GM21515 (cell line): ENCODE results near the gene SGF29.
"Not testable (repeated sequence)": the region's sequence is repeated elsewhere in the genome, so short reads cannot be mapped to it uniquely, and the experiment has no call there.

Experiments
- ATAC-seq: cut with Tn5 transposase; IDR thresholded peaks from one replicate; pipeline ENCODE4 v1.9.1; 2021; ENCODE audit not compliant: unreplicated experiment

Gene SGF29

DNA sequence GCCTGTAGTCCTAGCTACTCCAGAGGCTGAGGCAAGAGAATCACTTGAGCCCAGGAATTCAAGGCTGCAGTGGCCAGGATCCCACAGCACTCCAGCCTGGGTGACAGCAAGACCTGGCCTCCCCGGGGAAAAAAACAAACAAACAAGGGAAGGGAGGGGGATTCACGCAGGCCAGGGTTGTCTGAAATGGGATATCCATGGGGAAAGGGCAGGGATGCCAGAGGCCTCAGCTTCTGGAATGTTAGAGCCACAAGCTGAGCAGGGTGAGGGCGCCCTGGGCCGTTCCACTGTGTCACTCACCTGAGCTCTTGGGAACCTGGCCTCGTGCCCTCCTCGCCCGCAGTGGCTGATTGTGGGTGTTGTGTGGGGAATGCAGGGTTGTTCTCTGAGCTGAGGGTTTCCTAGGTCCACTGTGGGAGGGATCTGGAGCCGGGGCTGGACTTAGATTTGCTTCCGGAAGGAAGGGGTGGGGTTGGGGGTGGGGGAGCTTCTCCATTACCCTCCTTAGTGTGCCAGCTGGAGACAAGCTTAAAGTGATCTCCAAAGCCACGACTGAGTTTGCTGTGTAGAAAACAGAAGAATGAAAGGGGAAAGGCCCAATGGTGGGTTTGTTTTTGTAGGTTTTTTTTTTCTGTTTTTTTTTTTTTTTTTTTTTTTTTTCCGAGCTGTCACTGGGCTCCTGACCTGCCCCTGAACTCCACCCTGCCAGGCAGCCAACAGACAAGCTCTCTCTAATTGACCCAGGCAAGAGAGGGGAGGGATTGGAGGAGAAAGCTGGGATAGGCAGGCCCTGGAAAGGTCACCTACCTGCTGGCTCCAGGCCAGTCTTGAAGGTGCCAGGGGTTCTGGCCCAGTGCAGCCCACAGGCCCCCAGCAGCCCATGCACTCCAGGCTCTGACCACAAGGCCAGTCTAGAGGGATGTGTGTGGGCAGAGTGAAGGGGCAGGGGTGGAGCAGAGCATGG is 56.2 kb downstream of the SGF29 start, which contains the start of gene SULT1A1:
Gene SULT1A1 (minus strand): TSS at position 414 of the 964 bp plus-strand sequence. CDS start 1,189 bp downstream, outside the sequence.
- no peak for ATAC-seq

DNA sequence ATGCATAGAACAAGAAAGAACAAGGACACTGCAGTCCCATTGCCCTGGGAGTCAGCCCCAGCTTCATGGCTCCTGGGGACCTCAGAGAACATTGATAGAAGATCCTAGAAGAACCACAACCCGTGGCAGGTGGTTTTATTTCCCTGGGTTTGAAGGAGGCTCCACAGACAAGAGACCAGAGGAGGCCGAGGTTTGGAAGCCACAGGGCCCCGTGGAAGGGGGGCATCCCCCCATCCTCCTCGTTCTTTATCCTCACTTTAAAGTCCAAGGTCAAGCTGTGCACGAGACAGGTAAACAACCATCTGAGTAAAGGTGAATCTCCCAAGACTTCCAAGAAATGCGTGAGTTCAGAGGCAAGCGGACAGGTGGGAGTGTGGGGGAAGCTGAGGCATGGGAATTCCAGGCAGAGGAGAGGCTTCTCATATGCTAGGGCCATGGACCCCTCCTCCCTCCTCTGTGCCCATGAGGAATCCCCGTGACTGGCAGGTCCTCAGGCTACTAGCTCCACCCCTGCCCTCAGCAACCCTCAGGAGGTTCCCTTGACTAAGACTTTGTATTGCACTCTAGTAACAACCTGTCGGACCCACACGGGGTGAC is 57.0 kb downstream of the SGF29 start:
- ATAC-seq = no peak

DNA sequence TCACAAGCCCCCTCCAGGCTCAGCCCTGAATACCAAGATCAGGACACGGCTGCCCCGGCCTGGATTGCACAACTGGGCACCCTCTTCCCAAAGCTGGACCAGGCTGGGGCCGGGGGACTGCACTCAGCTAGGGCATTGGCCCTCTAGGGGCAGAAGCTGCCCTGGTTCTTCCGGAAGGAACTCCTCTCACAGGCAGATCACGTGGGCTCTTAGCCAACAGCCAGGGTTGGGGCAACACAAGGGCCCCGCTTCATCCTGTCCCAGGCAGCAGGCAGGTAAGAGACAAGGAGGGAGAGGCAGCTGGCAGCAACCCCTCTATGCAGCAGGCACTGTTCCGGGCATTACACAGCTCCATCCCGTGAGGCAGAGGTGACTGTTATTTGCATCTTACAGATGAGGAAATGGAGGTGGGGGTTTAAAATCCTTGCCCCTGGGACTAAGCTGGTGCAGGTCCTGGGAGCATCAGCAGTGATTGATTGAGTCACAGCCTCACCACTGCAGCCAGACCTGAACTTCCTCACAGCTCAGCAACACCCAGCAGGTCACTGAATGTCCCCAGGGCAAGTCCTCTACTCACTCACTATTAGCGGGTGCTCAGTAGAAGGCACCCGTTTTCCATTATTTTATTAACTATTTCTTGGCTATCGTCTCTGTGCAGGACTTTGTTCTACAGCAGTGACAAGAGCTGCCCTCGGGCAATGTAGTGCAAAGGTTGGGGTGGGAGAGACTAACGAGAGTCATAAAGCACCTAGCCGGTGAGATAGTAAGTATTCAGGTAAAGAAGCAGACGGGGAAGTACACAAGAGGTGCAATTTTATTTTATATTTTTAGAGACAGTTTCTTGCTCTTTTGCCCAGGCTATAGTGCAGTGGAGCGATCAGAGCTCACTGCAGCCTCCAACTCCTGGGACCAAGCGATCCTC is 58.9 kb downstream of the SGF29 start:
- not testable (repeated sequence) for ATAC-seq

DNA sequence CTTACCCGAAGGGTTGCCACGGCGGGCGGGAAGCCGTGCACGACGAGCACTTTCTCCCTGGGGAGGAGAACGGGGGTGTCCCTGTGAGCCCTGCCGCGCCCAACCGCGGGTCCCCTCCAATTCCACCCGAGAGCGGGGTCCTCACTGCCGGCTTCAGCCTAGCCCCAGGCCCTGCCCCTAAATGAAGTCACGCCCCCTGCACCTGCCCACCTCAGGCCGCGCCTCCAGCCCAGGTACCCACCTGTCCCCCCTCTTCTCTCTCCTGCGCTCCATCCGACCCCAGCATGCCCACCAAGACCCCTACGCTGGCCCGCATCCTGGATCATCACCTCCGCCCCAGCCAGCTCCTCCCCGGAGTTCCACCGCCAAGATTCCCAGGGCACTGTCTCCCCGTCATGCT is 60.2 kb downstream of the SGF29 start:
- not testable (repeated sequence) for ATAC-seq

DNA sequence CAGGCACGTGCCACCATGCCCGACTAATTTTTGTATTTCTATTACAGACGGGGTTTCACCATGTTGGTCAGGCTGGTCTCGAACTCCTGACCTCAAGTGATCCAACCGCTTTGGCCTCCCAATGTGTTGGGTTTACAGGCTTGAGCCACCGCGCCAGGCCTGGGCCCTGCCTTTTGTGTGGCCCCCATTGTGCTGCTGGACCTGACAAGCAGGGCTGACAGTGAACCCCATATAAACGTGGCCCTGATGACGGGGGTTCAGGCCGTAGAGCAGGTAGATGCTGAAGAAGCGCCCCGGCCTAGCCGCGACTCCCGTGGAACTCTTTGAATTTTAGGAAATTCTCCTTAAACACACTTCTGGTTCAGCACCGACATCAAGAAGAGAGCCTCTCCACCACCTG is 60.8 kb downstream of the SGF29 start:
- not testable (repeated sequence) for ATAC-seq

DNA sequence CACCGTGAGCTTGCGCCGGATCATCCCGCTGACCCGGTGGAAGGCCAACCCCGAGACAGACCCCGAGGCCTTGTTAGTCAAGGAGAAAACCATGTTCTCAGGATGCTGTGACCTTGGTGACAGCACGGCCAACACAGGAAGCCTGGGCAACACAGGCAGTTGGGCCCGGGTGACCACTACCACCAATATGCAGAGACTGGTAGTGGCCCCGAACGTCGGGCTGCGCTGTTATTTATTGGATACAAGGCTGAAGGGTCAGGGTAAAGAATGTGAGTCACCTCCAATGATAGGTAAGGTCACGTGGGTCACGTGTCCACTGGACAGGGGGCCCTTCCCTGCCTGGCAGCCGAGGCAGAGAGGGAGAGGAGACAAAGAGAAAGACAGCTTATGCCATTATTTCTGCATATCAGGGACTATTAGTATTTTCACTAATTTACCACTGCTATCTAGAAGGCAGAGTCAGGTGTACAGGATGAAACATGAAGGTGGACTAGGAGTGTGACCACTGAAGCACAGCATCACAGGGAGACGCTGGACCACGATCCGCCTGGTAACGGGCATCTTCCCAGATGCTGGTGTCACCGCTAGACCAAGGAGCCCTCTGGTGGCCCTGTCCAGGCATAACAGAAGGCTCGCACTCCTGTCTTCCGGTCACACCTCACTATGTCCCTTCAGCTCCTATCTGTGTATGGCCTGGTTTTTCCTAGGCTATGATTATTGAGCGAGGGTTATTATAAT is 61.9 kb downstream of the SGF29 start:
- not testable (repeated sequence) for ATAC-seq

DNA sequence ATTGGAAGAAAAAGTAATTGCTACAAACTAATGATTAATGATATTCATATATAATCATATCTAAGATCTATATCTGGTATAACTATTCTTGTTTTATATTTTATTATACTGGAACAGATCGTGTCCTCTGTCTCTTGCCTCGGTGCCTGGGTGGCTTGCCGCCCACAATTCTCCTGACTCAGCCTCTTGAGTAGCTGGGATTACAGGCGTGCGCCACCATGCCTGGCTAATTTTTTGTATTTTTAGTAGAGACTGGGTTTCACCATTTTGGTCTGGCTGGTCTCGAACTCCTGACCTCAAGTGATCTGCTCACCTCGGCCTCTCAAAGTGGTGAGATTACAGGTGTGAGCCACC is 62.5 kb downstream of the SGF29 start:
- not testable (repeated sequence) for ATAC-seq

DNA sequence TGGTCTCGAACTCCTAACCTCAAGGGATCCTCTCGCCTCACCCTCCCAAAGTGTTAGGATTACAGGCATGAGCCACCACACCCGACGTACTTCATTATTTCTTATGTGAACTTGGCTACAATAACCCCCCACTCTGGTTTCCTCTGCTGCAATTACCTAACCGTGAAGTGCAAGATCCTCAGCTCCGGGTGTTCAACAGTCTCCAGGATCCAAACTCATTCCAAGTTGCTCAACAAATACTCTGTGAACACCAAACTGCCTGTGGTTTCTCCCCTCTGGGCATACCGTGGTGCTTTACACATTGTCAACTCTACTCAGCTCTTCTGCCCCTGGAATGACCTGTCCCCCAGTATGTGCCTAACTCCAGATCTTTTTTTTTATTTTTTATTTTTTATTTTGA is 62.9 kb downstream of the SGF29 start:
- no peak for ATAC-seq

DNA sequence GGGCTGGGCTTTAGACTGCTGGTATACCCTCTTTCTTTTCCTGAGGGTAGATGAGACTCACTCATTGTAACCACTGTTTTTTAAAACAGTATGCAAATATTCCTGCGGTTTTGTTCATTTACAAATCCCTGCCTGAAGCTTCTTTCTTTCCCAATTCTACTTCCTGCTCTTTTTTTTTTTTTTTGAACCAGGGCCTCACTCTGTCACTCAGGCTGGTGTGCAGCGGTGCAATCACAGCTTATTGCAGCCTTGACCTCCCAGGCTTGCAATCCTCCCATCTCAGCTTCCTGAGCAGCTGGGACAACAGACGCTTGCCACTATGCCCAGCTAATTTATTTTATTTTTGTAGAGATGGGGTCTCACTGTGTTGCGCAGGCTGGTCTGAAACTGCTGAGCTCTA is 64.2 kb downstream of the SGF29 start:
- ATAC-seq = no peak

DNA sequence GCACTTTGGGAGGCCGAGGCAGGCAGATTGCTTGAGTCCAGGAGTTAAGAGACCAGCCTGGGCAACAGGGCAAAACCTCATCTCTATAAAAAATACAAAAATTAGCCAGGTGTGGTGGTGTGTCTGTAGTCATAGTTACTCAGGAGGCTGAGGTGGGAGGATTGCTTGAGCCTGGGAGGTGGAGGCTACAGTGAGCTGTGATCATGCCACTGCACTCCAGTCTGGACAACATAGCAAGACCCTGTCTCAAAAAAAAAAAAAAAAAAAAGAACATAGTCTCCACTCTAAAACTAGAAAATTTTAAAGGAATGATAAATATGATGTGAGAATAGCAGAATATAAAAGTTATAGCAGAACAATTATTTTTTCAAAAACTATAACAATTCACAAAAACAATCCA is 66.6 kb downstream of the SGF29 start:
- ATAC-seq = not testable (repeated sequence)

DNA sequence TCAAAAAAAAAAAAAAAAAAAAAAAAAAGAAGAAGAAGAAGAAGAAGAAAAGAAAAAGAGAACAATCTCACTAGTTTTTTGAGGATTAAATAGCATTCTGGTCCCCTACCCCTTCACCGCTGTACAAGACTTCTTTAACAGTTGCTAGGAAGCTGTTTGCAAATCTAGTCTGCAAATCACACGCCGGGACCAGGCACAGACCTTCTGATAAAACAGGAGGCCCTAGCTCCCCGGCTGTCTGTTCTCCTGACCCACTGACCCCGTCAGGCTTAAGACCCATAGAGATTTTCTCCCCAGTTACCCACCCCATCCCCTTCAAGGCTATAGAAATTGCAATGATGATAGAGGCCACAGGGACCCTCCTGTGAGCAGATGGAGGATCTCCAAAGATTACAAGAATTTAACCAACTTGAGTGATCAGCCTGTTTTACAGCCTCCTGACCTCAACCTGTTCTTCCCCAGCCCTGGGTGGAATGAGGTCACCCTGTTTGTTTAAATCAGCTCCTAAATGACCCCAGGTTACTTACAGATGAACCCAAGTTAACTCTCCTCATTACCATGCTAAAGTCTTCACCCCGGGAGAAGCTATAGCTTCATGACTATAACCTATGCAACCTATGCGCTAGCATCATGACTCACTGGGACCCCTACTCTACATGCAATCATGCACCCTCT is 67.9 kb downstream of the SGF29 start:
- ATAC-seq = no peak

DNA sequence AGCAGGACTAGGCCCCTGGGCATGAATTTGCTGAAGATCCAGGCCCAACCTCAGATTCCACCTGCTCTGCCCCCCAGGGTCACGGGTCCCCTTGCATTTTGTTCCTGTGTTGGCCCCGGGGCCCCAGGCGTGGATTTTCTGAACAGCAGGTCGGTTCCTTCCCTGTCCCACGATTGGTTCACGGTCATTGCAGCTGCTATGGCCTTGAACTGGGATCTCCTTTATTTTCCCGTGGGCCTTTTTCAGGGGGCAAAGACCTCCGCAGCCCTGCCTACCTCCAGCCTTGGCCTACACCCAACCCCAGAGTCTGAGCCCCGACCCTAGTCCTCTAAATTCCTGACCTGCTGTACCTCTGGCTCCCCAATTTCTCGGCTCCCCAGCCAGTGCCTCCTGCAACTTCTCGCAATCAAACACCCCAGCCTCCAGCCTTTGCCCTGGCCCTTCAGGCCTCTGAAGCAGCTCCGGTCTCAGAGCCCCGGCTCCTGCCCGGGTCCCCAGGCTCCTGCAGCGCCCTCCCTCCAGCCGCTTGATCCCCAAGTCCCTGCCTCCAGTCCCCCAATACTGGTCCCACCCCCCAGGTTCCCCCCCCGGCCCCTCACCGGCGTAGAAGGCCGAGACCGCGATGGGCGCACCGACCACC is 68.9 kb downstream of the SGF29 start:
- ATAC-seq = not testable (repeated sequence)

DNA sequence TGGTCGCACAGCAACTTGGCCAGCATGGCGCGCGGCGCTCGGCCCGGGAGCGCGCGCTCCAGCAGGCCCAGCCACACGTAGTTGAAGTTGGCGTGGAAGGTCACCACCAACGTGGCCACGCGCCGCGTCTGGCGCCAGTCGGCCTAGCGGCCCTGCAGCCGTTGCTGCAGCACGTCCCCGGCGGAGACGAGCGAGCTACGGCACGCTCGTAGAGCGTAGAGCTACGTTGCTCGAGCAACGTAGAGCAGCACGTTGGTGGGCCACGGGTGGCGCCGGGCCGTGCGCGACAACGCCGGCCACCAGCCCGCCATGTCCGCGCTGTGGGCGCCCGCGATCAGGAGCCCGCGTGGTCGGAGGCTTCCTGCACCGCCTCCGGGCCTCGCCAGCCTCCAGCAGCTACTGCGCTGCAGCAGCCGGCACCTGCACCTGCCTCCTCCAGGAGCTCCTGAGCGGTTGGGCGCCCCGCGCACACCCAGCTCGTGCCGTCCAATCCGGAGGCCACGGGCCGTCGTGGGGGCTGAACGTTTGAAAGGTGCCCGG is 69.5 kb downstream of the SGF29 start:
- no peak for ATAC-seq

DNA sequence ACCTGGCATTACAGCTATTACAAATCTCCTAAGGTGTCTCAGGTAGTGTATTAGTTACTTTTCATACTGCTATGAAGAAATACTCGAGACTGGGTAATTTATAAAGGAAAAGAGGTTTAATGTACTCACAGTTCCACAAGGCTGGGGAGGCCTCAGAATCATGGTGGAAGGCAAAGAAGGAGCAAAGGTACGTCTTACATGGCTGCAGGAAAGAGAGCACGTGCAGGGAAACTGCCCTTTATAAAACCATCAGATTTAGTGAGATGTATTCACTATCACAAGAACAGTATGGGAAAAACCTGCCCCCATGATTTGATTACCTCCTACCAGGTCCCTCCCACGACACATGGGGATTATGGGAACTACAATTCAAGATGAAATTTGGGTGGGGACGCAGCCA is 77.2 kb downstream of the SGF29 start:
- not testable (repeated sequence) for ATAC-seq

DNA sequence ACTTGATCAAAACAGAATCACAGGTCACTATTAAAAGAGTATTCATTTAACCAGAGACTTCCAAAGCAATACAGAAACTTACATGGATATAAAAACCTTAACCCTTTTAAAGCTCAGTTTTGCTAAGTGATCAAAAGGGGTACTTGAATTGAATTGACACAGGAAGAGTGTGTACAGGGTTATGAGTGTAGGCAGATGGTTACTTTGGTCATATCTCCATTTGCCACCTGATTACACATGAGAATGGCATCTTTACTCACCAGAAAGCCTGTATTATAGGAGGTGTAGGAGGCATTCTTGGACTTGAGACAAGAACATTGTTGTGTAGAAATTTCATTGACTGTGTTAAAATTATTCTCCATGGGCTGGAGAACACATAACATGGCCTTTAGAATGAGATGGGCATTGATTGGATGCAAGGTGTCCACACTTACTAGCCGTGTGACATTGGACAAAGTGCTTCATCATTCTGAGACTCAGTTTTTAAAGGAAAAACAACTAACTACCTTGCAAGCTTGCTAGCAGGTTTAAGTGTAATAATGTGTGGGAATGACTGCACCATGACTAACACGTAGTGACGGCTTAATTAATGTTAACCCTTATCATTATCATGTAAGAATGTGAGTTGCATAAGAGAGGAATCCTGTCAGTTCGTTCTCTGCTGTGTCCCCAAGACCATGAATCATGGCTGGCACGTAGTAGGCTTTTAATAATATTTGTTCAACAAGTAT is 82.5 kb downstream of the SGF29 start:
- not testable (repeated sequence) for ATAC-seq

DNA sequence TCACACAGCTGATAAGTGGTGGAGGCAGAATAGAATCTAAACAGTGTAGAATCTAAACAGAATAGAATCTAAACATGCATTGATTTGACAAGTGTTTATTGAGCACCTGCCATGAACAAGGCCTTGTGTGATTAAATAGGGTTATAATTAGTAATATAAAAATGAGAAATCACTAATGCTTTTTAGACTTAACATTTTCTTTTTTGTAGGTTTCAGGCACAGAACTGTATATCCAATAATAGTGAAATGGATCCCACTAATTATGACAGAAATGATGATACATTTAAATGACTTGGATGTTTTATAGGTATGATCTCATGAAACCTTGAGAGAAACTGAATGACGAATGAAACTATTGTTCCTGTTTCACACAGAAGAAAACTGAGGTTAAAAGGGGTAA is 84.0 kb downstream of the SGF29 start, which contains the start of gene NPIPB8:
Gene NPIPB8 (plus strand): TSS at position 301 of the 400 bp plus-strand sequence. CDS start 296 bp downstream, outside the sequence.
- ATAC-seq = not testable (repeated sequence)

DNA sequence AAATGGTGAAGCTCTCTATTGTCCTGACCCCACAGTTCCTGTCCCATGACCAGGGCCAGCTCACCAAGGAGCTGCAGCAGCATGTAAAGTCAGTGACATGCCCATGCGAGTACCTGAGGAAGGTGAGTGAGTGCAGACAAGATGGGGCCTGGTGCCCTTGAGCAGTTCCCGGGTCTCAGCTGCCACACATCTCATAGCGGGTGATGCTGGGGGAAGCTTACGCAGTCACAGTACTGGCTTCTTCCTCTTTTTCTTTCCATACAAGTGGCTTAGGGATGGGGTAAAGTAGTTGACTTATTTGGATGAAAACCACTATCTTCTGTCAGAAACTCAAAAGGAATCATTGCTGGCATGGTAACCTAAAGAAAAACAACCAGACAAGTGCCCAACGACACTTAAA is 84.6 kb downstream of the SGF29 start:
- ATAC-seq = not testable (repeated sequence)

DNA sequence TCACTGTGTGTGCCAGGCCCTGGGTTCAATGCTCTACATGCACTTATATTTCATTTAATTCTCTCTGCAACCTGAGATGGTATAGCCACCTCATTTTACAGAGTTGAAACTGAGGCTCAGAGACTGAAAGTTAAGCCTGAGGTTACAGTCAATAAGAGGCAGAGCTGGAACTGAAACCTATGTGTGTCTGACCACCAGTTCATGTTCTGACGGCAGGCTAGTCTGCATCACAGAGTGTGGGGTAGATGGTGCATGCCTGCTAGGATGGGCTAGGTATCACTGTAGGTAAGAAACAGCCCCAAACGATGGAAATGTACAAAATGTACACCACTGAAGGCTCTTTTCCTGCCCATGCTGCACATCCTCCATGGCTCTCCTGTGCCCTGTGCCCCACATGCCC is 86.2 kb downstream of the SGF29 start:
- not testable (repeated sequence) for ATAC-seq
